ENCODE results near the gene AMMECR1.

- peak; percentile 77 for TF ChIP-seq CTCF (conservative IDR thresholded peaks at IDR 0.05; ENCODE audit: low read length)
- TF ChIP-seq EZH2phosphoT487 (IDR thresholded peaks at IDR 0.05; ENCODE audit: borderline replicate concordance), result no peak
Observed at GRCh38 chrX:110167952-110168451, 149.9 kb downstream of the AMMECR1 start.

Measured in Loucy (cell line).